ENCODE results near the gene PLN.

Gene PLN

DNA sequence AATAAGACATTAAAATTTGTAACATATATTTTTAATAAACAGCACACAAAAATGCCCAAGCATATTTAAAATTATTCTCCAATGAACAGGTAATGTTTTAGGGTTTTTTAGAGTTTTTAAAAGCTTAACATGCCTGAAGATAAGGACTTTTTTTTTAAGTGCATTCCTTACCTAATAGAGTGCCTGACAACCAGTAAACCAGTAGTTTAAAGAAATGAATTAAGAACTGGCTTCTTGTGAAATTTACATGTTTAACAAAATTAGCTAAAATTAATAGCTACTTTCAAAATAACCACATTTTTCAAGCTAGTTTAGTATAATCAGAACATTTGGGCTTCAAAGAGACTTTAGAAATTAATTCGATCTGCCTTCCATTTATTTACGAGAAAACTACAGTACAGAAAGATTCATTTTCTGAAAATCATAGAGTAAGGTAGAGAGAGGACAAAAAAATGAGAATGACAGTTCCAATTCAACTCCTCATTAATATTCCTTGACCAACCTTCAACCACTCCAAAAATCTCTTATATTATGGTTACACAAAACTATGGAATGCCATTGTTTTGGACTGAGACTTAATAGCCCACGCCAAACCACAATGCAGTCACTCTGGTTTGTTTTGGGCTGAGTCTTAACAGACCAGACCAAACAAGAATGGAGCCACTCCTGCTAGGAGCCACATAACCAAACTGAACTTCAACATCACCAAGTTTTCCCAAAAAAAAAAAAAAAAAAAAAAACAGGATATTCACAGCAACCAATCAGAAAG is 5.7 kb upstream of the PLN start:
- DNase-seq = no peak

DNA sequence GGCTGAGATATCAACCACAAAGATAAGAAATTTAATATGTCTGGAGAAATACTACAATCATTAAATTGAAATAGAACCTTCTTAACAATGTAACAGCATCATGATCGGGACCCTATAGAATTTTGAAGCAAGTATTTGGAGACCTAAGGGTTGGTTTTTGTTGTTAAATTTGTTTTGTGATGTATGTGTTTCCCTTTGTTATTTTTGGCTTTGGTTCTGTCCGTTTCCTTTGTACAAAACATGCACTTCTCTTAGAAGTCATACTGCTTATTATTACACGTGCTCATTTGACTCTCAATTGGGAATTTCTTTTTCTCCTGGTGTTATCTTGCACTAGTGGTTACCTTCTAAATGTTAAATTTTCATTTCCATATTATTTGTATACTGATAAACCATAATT is 4.0 kb upstream of the PLN start:
- no peak for DNase-seq

DNA sequence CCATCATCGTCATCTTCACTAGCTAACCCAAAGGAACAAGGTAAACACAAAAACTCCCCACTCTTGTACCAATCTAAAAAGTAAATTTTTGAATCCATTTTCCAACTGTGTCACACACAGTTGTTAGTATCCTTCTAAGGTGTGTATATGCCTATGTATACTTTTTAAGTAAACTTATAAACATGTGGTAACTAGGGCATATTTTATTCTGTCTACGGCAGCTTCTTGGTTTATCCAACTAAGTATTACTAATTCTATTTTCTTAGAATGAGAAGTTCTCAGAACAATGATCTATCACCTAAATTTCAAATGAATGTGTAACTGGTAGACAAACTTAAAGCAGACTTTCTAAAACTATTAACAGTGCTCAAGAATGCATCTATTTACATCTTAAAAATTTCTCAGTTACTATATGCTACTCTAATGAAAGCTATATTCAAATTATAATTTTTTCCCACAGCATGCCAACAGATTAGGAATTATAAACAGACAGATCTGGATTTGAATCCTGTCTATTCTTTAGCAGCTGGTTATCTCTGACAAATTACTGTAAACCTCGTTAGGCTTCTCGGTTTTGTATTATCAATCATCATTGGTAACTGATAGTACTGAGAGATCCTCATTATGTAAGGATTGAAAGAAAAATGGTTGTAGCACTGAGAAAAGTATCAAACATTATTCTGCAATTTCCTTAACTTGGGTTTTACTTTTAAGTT is 1.8 kb upstream of the PLN start:
- DNase-seq = no peak

DNA sequence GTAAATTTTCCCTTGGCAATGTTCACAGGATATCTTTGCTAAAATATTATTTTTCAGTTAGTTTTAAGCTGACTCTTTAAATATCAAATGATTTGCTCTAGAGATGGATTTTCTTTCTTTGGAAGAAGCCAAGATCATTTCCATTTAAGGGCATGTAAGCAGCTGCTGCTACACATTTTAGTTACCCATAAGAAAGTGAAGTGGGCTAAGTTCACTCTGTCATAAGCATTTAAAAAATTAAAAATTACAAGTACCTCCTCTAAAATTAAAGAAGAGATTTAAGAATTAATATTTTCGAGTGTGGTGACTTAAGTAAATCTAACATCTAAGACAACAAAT is 1.2 kb upstream of the PLN start:
- DNase-seq = no peak

DNA sequence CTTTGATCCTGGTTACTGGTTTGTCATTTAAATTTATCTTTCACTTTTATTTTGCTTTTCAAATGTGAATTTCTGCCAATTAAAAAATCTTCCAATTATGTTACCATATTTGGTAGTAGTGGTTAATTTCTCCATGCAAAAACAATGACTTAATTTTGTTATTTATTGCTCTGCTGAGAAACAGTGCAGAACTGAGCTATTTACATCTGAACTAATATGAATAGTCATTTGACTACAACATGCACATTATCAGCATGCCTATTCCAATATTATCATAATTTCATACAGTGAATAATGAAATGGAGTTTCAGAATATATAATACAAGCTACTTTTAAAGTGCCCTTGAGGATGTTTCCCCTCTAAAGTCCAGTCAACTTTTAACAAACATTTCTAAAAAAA is 517 bp downstream of the PLN start:
- no peak for DNase-seq

DNA sequence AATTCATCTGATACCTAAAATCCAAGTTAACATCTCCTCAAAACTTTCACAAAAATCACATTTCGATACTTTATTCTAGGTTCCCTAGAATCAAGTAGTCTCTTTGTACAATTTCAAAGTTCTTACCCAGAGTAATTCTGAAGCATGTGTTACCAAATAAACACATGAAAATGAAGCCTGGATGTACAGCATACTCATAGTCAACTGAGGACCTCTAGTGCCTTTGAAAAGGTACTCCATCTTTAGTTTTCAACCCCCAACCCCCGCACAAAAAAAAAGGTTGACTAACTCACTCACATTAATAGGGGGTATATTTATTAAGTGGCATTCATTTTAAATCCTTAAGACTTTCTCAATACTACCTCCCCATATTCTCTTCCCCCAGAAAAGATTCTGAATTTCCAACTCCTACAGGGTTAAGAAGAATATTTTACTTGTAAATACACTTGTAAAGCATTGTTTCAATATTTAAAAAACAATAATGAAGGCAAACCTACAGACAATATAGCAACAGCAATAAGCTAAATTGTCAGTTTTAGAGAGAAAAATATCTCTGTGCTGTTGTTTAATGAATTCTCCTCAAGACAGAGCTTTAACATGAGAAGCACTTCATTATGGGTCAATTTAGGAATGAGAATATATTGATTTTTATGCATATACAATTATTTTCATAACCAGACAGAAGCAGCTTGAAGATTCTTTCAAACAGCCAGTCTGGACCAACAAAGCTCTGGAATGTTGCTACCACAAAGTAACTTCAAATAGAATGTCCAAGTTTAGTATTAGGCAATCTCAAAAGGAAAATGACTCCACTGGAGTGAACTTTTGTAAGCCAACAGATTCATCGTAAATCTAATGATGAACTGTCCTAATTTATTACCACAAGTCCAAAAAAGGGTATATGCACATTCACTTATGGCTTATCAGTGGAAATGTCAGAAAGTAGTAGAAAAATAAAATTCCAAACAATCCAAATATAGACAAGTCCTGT is 3.3 kb downstream of the PLN start:
- DNase-seq = peak; percentile 66

DNA sequence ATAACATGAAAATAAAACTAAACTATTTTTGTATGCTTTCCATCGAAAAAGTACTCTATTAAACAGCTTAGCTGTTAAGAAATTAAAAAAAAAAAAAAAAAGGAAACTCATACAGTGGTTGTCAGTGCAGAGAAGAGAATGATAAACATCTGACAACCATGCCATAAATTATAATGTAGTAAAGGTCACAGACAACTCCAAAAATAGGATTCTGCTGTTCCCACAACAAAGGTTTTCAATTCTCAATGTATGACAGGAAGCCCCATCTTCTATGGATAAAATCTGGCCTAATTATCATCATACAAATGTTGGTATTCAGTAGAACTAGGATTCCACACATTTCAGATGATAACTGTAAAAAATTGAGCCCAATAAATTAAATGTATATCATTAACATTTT is 5.0 kb downstream of the PLN start:
- no peak for DNase-seq

DNA sequence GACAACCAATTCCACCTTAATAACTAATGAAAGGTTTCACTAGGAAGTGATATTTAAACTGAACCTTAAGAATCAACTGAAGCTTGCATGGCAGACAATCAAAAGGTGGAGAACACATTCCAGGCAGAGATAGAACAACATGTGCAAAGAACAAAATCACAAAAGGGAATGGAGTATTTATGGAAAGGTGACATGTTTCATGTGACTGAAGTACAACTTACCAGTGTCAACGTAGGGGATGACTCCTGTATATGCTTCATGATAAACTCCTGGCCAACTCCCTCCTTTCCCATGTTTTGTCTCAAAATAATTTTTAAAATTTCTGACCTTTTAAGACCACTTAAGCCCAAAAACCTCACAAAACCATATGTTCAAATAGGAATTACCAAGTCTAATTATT is 6.6 kb downstream of the PLN start:
- DNase-seq = no peak

DNA sequence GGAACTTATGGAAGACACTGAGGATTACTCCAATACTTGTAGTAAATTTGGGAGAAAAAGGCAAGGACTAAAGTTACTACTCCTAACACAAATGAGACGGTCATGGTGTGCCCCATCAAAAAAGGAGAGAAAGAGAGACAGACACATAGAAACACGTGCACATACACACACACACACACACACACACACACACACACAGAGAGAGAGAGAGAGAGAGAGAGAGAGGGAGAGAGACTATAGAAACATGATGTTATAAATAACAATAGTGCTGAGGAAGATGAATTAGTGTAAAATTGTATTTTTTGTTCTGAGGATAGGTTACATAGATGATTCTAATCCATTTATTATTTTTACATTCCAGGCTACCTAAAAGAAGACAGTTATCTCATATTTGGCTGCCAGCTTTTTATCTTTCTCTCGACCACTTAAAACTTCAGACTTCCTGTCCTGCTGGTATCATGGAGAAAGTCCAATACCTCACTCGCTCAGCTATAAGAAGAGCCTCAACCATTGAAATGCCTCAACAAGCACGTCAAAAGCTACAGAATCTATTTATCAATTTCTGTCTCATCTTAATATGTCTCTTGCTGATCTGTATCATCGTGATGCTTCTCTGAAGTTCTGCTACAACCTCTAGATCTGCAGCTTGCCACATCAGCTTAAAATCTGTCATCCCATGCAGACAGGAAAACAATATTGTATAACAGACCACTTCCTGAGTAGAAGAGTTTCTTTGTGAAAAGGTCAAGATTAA is 10.5 kb downstream of the PLN start:
- DNase-seq = no peak

DNA sequence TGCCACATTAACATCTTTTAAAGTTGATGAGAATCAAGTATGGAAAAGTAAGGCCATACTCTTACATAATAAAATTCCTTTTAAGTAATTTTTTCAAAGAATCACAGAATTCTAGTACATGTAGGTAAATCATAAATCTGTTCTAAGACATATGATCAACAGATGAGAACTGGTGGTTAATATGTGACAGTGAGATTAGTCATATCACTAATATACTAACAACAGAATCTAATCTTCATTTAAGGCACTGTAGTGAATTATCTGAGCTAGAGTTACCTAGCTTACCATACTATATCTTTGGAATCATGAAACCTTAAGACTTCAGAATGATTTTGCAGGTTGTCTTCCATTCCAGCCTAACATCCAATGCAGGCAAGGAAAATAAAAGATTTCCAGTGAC is 11.6 kb downstream of the PLN start:
- no peak for DNase-seq

DNA sequence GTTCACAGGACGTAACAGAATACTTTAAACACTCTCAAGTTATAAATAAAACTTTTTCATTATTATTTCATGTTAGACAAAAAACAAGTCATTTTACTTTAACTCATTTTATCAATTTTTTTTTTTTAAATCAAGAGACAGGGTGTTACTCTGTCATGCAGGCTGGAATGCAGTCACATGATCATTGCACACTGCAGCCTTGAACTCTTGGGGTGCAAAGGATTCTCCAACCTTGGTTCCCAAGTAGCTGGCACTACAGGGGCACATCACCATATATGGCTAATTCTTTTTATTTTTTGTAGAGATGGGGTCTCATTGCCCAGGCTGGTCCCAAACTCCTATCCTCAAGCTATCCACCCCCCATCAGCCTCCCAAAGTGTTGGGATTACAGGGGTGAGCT is 14.2 kb downstream of the PLN start:
- no peak for DNase-seq

DNA sequence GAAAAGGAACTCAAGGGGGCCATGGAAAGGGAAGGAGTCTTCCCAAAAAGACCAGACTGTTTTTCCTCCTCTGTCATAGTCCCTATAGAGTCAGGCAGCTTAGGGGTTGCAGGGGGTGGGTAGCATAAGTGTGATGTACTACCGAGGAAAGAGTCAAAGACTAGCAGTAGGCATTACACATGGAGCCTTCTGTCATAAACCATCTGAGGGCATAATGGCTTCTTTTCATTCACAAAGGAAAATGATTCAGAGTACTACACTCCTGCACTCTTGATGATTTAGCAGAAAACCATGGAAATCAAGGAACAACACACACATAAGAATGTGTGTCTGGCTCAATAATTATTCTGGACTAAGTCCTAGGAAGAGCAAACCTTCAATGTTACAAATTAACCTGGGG is 14.9 kb downstream of the PLN start:
- DNase-seq = no peak

DNA sequence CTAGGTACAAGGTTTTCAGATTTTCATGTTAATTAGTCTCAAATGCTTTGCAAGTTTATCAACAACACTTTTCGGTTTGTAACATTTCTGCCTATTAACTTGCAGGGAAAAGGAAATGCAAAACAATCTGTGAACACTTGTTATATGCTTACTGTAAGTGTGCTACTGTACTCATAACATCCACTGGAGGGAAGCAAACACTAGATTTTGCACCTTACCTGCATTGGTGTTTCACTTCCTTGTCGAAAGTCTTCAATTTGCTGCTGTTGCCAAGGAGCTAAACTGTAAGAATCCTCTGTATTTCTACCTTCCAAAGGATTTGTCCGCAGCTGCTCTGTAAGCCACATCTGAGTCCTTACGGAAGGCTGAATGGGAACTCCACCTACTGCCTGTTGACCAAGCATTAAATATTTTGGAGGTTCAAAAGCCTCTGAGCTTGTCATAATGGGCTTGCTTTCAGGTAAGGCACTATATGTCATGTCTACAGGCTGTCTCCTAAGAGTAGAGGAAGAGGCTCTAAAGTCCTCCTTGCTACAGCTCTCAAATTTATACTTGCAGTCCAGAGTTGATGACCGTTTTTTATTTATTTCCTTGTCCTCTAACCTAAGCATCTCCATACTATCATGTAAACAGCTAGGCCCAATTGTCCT is 17.3 kb downstream of the PLN start:
- DNase-seq = peak; percentile 42

DNA sequence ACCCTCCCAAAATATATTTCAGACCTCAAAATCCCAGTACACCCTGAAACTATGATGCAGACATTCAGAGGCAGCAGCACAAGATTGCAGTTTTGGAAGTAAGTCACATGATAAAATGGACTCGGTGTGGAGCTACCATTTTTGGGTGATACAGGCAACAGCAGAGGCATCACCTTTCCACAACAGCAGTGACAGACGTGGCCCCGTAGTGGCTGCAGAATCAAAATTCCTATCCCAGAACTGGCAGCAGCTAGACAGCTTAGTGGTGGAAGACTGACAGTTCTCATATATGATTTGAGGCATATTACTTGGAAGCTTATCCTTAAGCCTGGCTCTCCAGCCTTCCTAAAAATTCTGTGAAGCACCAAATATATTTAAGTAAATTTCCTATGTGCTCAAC is 19.9 kb downstream of the PLN start:
- no peak for DNase-seq

DNA sequence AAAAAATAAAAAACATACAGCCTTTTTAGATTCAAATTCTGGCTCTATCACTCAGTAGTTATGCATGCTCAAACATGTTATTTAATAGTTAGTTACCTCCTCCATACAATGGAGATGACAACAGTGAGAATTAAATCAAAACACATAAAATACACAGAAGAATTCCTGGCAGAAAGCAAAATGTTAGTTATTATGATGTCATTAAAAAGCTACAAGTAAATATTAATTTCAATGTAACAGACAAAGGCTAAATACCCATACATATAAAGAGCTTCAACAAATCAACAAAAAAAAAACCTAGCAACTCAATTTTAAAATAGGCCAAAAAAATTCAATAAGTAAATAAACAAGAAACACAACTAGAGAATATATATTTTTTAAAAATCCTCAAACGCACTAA is 21.4 kb downstream of the PLN start:
- no peak for DNase-seq

DNA sequence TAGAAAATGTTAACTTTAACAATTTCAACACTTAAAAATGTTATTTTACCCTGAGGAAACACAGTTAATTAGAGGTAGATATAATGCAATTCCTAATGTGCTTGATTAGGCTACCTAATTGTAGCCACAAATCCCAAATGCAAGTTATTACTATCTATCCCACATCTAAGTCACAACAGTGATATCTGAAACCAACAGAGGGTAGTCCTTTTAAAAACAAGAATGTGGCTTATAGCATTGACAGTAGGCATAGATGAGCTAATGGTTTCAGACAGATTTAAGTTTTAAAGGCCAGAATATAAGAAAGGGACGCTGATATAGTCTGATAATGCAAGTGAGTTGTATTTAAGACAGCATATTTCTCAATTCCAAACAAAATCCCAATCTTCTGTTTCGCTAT is 23.0 kb downstream of the PLN start:
- no peak for DNase-seq

DNA sequence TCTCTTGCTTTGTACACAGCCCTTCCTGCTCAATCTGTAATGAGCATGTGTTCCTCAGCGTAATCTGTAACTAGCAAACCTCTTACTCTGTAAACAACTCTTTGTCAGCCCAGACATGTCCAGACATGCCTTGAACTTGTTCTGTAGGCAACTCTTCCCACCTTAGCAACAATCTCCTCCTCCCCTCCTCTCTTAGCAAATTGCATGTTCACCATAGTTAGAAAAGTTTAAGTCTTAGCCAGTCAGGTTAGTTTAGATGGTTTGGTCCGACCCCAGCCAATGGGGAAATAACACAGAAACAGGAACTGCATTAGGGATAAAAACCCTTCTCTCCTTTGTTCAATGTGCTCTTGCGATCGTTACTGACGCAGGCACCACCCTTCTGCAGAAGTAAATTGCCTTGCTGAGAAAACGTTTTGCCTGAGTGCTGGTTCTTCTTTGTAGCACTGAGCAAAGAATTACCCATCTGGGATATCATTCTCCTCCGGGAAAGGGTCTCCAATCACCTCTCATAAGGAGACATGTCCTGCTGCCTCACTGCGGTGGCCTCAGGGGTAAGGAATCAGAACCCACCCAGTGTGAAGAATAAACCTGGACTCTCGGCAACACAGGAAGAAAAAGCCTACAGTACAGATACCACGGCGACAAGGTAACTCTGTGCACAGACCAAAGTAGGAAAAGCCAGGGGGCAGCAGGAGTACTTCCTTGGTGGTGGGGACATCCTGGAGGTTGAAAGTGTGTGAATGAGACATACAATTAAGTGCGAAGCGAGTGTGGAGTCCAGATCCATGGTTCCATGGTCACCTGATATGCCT is 26.2 kb downstream of the PLN start:
- peak; percentile 7 for DNase-seq

DNA sequence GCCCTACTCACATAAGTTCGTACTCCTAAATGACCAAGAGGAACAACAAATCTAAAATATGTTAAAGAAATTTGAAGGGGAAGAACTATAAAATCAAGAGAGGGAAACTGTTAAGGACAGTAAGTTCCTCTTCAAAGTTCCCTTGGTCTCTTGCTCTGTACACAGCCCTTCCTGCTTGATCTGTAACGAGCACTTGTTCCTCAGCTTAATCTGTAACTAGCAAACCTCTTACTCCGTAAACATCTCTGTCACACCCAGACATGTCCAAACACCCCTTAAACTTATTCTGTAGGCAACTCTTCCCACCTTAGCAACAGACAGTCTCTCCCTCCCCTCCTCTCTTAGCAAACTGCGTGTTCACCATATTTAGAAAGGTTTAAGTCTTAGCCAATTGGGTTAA is 29.9 kb downstream of the PLN start:
- DNase-seq = no peak

DNA sequence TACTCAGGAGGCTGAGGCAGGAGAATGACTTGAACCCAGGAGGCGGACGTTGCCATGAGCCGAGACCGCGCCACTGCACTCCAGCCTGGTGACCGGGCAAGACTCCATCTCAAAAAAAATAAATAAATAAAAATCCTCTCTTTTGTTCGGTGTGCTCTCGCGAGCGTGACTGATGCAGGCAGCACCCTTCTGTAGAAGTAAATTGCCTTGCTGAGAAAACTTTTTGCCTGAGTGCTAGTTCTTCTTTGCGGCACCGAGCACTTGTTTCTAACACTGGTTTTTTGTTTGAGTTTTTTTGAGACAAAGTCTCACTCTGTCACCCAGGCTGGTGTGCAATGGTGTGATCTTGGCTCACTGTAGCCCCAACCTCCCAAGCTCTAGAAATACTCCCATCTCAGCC is 30.5 kb downstream of the PLN start:
- no peak for DNase-seq

DNA sequence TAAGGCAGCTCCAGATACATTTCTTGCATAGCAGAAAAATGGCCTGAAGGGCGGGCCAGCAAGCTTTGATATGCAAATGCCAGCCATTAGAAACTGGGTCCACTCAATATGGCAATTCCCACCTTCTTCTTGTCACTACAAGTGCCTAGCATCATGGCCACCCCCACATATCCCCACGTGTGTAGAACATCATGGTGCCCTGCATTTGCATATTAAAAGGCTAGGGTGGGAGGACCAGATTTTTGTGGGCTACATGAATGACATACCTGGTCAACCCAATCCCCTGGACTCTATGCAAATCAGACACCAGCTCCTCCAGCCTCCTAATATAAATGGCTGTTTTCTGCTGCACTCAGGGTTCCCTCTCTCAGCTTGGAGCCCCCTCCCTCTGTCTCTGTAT is 31.7 kb downstream of the PLN start:
- DNase-seq = no peak

DNA sequence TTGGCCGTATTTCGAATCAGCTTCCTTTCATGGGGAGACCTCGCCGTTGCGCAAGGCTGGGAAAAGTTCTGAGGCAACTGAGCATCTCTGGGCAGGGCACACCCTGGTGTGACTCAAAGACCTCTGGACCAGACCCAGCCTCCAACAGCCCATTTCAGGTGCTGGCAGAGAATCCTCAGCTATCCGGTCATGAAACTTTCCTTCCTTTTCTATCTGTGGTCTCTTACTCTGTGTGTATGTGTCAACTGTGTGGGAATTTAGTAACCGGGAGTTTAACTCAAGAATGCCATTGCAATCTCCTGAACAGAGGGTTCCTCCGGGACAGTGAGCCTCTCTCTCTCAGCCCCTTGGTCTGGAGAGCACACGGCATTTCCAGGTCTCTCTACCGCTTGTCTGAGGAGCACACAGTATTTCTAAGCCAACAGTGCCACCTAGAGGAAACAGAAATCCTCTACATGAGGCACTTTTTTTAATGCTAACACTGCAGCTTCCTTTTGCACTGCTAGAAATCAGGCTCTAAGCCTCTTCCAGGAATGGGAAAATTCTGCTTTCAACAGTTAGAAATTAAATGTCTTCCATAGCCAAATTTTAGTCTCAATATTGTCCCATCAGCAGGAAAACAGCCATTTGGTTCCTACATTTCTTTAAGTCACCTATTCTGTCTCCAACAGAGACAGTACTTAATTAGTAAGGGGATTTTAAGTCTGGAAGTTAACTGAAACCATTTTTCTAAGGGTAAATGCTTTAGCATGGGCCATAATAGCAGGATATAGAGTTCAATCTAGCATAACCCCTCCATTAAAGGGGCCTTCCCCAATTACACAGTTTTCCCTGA is 32.7 kb downstream of the PLN start:
- no peak for DNase-seq
